ENCODE measurements around the gene GASK1A. TPM values are rescaled to one million over a fixed set of nuclear protein-coding genes. Genes with fewer than 3 reads are reported as not detected.
A peak's percentile ranks its signal among the peaks of the same experiment; 100 is the strongest.

The GASK1A gene
- total RNA-seq, 1 experiment from 2014 or later: not detected

DNA sequence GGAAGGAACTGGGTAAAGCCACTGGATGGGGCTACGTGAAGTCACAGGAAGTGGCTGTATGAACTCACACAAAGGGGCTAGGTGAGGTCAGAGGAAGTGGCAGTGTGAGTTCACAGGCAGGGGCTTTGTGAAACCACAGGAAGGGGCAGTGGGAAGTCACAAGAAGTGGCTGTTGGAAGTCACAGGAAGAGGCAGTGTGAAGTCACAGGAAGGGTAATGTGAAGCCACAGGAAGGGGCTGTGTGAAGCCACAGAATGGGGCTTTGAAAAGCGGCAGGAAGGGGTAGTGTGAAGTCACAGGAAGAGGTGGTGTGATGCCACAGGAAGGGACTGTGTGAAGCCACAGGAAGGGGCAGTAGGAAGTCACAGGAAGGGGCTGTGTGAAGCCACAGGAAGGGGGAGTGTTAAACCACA, 34.6 kb downstream of the GASK1A start:
- DNase-seq (ENCODE audit: low read depth): no peak

DNA sequence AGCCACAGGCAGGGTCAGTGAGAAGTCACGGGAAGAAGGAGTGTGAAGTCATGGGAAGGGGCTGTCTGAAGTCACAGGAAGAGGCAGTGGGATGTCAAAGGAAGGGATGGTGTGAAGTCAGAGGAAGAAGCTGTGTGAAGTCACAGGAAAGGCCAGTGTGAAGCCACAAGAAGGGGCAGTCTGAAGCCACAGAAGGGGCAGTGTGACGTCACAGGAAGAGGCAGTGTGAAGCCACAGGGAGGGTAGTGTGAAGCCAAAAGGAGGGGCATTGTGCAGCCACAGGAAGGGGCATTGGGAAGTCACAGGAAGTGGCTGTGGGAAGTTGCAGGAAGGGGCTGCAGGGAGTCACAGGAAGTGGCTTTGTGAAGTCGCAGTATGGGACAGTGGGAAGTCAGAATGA, 35.1 kb downstream of the GASK1A start:
- no peak for DNase-seq (ENCODE audit: low read depth)

DNA sequence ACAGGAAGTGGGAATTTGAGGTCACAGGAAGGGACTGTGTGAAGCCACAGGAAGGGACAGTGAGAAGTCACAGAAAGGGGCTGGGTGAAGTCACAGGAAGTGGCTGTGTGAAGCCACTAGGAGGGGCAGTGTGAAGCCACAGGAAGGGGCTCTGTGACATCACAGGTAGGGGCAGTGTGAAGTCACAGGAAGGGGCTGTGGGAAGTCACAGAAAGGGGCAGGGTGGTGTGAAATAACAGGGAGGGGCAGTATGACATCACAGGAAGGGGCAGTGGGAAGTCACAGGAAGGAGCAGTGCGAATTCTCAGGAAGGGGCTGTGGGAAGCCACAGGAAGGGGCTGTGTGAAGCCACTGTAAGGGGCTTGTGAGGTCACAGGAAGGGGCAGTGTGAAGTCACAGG, 35.8 kb downstream of the GASK1A start:
- DNase-seq (ENCODE audit: low read depth): no peak

DNA sequence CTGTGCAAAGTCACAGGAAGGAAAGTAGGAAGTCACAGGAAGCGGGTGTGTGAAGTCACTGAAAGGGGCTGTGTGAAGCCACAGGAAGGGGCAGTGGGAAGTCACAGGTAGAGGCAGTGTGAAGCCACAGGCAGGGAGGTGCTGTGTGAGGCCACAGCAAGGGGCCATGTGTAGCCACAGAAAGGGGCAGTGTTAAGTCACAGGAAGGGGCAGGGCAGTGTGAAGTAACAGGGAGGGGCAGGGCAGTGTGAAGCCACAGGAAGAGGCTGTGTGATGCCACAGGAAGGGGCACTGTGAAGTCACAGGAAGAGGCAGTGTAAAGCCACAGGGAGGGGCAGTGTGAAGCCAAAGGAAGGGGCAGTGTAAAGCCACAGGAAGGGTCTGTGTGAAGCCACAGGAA, 36.5 kb downstream of the GASK1A start:
- DNase-seq (ENCODE audit: low read depth): no peak

DNA sequence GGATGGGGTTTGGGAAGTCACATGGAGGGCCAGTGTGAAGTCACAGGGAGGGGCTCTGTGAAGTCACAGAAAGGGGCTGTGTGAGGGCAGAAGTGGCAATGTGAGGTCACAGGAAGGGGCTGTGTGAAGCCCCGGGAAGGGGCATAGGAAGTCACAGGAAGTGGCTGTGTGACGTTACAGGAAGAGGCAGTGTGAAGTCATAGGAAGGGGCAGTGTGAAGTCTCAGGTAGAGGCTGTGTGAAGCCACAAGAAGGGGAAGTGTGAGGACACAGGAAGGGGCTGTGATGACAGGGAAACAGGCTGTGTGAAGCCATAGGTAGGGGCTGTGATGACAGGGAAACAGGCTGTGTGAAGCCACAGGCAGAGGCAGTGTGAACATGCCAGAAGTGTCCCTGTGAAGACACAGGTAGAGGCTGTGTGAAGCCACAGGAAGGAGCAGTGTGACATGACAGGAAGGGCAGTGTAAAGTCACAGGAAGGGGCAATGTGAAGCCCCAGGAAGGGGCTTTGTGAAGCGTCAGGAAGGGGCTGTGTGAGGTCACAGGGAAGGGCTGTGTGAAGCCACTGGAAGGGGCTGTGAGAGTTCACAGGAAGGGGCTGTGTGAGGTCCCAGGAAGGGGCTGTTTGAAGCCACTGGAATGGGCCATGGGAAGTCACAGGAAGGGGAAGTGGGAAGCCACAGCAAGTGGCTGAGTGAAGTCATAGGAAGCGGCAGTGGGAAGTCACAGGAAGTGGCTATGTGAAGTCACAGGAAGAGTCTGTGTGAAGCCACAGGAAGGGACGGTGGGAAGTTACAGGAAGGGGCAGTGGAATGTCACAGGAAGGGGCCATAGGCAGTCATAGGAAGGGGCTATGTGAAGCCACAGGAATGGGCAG, 37.1 kb downstream of the GASK1A start:
- no peak for DNase-seq (ENCODE audit: low read depth)

DNA sequence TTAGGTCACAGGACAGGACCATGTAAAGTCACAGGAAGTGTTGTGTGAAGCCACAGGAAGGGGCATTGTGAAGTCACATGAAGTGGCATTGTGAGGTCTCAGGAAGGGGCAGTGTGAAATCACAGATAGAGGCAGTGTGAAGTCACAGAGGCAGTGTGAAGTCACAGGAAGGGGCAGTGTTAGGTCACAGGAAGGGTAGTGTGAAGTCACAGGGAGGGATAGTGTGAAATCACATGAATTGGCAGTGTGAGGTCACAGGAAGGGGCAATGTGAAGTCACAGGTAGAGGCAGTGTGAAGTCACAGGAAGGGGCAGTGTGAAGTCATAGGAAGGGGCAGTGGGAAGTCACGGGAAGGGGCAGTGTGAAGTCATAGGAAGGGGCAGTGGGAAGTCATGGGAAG, 37.9 kb downstream of the GASK1A start:
- DNase-seq (ENCODE audit: low read depth): no peak

DNA sequence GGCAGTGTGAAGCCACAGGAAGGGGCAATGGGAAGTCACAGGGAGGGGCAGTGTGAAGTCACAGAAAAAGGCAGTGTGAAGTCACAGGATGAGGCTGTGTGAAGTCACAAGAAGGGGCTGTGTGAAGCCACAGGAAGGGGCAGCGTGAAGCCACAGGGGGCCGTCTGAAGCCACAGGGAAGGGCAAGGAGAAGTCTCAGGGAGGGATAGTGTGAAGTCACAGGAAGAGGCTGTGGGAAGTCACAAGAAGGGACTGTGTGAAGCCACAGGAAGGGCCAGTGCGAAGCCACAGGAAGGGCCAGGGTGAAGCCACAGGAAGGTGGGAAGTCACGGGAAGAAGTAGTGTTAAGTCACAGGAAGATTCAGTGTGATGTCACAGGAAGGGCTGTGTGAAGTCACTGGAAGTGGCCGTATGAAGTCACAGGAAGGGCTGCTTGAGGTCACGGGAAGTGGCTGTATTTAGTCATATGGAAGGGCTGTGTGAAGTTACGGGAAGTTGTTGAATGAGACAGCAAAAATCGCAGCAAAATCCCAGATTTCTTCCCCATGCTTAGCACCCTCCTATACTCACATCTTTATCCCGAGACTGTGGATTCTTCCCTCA, 38.6 kb downstream of the GASK1A start:
- DNase-seq (ENCODE audit: low read depth): no peak

DNA sequence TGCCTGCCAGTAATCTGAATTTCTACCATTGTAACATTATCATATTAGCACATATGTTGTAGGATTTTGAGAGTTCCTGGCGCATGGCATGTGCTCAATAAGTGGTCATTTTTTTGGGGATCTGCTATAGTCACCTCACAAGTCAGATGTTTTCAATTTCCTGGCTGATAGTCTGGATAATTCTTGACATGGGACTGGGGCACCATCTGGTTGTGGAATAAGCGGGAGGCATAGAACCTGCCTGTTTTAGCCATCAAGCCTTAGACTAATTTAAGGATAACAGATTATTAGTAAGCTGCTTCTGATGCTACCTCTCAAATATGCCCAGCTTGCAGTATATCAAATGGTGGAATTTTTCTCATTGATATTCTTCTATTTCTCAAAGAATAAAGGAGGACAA, 39.1 kb downstream of the GASK1A start:
- no peak for DNase-seq (ENCODE audit: low read depth)

DNA sequence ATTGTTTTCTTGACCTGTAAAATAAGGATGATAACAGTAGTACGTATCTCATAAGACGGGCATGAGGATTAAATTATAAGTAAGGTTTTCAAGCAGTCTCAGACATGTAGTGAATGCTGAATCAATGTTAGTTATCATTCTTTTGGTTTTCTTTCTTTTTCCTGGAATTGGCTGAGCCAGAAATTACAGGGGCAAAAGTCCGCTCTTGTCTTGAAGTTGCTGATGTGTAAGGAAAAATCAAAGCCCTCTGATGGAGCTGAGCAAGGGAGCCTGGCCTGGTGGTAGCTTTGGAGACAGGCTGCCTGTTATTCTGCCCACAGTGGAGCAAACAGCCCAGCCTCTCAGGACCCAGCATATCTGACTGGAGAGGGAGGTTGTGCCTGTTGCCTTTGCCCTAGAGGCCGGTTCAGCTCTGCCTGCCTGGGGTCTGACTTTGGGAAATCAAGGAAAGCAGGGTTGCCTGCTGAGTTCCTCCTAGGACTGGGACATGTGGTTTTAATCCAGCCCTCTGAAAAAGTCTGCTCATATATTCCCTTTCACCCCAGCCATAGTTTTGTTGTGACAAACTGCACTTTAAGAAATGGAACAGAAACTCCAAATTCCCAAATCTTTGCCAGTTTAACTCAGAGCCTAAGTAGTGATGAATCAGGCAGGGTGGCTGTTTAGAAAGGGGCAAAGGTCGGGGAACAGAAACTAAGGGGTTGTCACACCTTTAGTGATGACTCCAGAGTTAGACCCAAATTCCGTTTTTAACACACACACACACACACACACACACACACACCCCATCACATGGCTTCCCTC, 40.1 kb downstream of the GASK1A start:
- no peak for DNase-seq (ENCODE audit: low read depth)

DNA sequence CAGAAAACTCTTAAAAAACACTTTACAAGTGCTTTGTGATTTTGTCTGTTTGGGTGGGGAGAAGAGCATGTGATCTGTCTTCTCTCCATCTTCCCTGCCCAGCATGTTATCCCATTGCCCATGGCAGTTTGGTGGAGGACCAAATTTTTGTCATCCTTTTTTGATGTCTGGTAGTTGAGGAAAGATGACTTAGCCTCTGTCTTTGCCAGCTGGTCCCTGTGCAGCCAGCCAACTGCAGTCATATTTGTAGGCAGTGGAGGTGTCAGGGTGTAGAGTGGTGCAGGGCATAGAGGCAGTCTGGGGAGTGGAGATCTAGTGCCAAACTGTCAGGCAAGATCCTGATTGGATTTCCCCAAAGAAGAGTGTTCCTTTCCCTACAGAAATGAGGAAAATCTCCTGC, 40.7 kb downstream of the GASK1A start:
- DNase-seq (ENCODE audit: low read depth): no peak

DNA sequence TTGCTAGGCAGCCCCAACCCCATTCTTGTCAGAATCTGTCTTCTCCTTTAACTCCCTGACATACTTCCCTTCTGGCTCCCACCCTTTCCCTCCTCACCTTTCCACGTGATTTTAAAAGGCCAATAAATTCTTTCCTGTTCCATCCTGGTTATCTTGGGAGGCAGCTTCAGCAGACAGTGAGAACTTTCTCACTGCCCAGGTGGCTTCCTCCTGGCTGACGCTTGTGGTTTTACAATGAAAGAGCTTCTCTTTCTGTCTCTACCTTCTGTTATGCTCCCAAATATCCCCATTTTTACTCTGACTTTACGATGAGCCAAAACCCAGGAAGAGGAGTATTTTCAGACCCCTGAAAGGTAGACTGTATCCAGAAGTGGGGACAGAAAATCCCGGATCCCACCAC, 42.1 kb downstream of the GASK1A start:
- DNase-seq (ENCODE audit: low read depth): no peak

DNA sequence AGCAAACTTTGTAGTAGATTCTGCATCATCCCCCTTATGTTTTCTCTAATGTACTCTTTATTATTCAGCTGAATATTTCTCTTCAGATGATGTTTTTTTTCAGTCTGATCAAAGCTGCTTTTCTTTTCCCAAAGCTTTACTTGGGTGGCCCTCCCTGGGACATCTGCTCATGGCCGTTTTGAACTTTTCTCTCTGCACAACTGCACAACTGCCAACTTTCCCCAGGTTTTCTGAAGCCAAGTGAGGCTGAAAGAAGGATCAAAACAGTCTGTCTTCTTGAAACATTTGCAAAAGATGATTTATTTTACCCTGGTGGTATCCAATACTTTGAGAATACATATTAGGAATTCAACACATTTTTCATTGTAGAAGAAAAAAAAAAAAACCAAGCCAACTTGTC, 43.0 kb downstream of the GASK1A start:
- no peak for DNase-seq (ENCODE audit: low read depth)

DNA sequence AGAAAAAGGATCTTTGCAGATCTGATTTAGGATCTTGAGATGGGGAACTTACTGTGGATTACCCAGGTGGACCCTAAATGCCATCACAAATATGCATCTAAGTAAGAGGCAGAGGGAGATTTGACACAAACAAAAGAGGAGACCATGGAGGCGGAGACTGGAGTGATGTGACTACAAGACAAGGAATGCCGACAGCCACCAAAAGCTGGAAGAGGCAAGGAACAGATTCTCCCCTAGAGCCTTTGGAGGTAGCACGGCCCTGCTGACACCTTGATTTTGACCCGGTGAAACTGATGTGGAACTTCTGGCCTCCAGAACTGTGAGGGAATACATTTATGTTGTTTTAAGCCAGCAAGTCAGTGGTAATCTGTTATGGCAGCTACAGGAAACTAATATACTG, 44.0 kb downstream of the GASK1A start:
- DNase-seq (ENCODE audit: low read depth): no peak

DNA sequence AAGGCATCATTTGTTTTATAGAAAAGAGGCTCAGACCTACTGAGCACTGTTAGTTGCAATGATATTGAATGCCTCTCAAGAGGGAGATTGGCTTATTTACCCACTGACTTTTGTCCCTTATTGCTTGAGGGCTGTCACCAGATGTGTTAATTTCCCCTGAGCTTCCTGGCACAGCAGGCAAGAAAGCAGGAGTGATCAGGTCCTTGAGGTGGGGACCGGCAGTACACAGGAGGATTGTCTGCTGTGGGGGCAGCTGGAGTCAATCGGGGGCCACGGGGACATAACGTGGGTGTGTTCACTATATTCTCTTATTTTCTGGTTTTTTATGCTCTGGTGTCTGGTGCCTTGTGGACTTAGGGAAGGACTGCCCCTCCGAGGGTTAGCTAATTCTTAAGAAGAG, 44.6 kb downstream of the GASK1A start:
- DNase-seq (ENCODE audit: low read depth): no peak

DNA sequence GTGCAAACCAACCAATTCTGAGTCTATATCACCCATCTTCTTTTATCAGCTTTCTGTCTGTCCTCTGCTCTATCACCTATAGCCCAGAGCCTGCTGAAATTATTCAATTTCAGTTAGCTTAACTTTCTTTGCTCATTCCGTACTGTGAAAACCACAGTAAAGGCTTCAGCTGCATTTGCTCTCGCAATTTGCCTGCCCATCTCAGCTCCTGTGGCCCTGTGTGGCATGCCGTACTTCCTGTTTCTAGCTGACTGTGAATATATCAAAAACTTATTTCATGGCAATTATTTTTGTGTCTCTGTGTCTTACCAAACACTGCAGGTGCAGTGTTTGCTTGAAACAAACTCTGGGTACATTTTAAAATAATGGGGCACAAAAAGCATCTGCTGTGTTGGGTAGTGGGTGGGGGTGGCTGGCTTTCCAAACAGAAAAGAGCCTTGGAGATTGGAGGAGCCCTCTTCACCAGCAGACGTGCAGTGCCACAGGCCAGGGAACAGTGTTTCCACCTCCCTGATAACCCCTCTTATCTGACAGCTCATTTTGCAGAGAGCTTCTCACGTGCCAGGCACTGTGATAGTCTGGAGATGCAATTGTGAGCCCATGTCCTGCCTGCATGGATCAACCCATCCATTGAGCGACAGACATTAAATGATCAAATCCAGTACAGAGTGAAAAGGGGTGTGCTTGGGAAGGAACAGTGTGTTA, 45.2 kb downstream of the GASK1A start:
- no peak for DNase-seq (ENCODE audit: low read depth)

DNA sequence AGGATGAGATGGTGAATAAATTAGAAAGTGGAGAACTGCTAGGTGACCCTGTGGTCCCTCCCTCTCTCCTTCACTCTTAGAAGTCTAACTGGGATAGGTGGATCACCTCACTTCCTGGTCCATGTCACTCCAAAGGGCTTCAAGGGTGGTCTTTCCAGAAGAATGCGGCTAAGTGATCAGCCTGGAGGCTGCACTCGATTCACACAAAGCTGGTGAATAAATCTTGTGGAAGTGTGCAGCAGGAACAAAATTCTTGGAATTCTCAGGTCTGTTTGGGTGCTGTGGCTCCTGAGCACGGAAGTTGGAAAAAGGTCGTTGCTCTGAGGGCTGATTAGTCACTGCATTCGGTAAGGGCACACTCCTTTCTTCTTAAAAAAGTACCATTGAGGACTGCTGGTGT, 46.3 kb downstream of the GASK1A start:
- DNase-seq (ENCODE audit: low read depth): no peak

DNA sequence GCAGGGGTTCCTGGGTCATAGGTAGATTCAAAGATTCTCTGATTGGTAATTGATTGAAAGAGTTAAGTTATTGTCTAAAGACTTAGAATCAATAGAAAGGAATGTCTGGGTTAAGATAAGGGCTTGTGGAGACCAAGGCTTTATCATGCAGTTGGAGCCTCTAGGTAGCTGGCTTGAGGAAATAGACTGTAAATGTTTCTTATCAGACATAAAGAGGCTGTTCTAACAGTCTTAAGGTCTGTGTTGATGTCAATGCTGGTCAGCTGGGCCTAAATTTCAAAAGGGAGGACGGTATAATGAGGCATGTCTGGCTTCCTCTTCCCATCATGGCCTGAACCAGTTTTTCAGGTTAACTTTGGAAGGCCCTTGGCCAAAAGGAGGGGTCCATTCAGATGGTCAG, 48.9 kb downstream of the GASK1A start:
- DNase-seq (ENCODE audit: low read depth): no peak

DNA sequence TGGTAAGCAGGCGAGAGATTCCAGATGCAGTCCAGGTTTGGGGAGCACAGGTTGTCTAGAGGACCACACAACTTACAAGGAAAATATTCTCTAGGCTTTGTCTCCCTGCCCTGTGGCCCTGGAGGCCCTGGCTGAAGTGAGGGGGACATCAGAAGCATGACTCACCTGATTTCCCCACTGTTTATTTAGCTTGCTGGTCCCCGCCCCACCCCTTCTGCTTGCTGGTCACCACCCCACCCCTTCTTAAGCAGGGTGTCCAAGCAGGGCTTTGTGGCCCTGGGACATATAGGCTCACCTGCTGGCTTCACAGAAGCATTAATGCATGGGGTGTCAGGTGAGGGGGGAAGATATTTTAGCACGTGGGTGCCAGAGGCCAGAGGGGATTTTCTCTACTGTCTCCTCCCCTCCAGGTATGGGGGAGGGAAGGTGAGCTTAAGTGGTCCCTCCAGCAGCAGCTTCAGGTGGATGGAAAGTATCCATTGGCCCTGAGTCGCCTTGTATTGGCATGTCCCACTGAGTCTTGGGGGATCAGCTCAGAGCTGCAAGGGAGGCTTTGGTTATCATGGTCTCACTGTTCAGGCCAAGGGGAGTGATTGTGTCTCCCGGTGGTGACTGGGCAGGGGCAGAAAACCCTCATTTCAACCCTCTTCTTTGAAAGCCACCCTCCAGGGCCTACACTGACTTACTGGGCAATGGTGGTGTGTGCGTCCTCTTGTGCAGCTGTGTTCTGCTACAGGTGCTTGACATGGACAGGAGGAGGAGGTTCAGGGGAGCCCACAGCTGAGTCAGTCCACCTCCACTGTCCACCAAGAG, 49.8 kb downstream of the GASK1A start:
- DNase-seq (ENCODE audit: low read depth): no peak

DNA sequence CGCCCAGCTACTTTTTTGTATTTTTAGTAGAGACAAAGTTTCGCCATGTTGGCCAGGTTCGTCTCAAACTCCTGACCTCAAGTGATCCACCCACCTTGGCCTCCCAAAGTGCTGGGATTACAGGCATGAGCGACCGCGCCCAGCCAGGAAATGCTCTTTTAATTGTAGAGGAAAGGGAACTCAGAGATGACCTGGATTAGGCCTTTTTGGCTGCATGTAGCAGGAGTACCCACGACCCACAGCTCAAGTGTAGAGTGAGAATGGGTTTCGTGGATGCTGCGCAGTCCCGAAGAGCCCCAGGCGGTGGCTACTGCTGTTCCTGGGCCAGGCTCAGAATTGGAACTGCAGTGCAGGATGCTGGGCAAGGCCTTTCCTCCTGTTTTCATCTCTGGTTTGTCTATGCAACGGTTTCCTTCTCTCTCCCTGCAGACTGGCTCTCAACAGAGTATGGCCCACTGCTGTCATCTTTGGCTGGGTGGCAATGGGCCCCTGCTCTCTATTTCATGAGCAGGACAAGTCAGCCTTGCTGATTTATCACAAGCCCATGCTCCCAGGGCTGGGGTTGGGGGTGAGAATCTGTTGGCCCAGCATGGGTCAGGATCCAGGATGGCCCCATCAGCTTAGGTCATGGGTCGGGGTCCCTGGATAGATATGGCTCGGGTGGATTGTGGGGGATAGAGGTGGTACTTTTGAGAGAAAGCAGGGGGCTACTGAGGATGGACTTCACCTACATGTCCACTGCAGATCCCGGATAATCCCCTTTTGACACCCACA, 51.2 kb downstream of the GASK1A start:
- no peak for DNase-seq (ENCODE audit: low read depth)

DNA sequence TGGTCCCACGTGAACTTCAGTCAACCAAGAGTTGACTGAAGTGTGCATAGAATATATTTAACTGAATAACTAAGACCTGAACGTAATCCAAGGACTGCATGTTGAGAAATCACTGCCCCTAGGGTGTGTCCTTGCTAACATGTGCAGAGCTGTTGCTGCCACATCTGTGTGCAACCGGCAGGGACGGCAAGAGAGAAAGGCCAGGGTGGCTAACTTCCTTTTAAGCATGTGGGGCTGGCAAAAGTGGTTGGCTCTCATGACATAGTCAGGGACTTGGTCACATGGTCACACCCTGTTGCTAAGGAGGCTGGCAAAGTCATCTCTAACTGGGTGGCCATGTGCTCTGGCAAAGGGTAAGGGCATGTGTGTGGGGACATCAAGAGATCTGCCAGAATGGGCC, 52.4 kb downstream of the GASK1A start:
- peak; percentile 20 for DNase-seq (ENCODE audit: low read depth)
